ENCODE data around the gene OR2AK2. TPM values are rescaled to one million over a fixed set of nuclear protein-coding genes. Genes with fewer than 3 reads are reported as not detected.

The OR2AK2 gene
- total RNA-seq, 1 experiment from 2014 or later, result not detected

DNA sequence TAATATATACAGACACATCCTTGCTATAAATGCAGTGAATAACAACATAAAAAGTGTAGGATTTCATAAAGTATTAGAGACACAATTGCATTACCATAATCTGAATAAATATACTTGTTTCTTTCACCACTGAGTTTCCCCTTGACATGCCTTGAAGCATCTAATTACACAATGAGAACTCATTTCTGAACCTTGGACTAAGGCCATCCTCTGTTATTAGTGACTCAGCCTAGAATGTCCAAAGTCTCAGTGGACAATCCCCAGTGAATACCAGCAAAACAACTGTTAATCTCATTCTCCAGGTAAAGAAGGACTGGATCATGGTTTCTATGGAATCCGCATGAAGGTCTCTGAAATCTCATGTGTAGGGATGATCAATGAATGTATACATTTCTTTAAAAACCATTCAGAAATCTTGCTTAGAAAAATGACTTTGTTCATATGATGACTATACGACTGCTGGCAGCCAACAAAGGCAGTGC, 48.2 kb downstream of the OR2AK2 start, which contains the start of gene OR2L5:
OR2L5 (plus strand) TSS at position 432 of the 482 bp plus-strand sequence. CDS start 8,288 bp downstream, outside the sequence.
- DNase-seq (ENCODE audit: low spot score), result no peak
- in situ Hi-C loops (cut with HindIII; ENCODE audit: low sequenced_read_pairs), result no loop called here

DNA sequence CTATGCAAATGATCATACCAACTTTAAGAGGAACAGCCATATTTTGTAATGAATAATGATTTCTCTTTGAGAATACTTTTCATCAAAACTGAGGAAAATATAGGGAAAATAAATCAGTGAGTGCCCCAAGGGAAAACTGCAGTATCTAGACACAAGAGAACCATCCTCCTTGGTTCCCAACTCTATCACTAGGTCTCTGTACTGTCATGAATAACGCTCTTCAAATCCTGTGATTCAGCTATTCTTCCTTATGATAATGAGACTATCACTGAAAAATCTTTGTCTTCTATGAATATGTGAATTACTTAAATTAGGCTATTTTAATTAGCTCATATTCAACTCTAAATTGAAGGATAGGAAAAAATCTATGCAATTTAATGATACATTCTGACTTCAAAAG, 50.8 kb downstream of the OR2AK2 start:
- in situ Hi-C loops (cut with HindIII; ENCODE audit: low sequenced_read_pairs), result no loop called here
- DNase-seq (ENCODE audit: low spot score), result no peak

Other genes with a start within 250 kb of the OR2AK2 start
- not detected in 2 replicates for gene OR6F1, start 248.6 kb upstream of the OR2AK2 start, total RNA-seq (2014; rRNA removed; shearing (Covaris generic))
- gene OR14K1, start 226.6 kb upstream of the OR2AK2 start, total RNA-seq (2014; rRNA removed; shearing (Covaris generic)), result not detected in 2 replicates
- gene OR14A2, start 217.1 kb upstream of the OR2AK2 start, total RNA-seq (2014; rRNA removed; shearing (Covaris generic)), result not detected in 2 replicates
- not detected in 2 replicates for gene OR1C1, start 204.7 kb upstream of the OR2AK2 start, total RNA-seq (2014; rRNA removed; shearing (Covaris generic))
- gene OR14A16, start 141.1 kb upstream of the OR2AK2 start, total RNA-seq (2014; rRNA removed; shearing (Covaris generic)), result not detected in 2 replicates
- not detected in 2 replicates for gene OR11L1, start 123.3 kb upstream of the OR2AK2 start, total RNA-seq (2014; rRNA removed; shearing (Covaris generic))
- gene TRIM58, start 108.0 kb upstream of the OR2AK2 start, total RNA-seq (2014; rRNA removed; shearing (Covaris generic)), result not detected in 2 replicates
- not detected in 2 replicates for gene OR2W3, start 69.6 kb upstream of the OR2AK2 start, total RNA-seq (2014; rRNA removed; shearing (Covaris generic))
- not detected in 2 replicates for gene OR2T8, start 45.0 kb upstream of the OR2AK2 start, total RNA-seq (2014; rRNA removed; shearing (Covaris generic))
- gene OR2AJ1, start 40.3 kb upstream of the OR2AK2 start, total RNA-seq (2014; rRNA removed; shearing (Covaris generic)), result not detected in 2 replicates
- not detected in 2 replicates for gene OR2L8, start 16.4 kb upstream of the OR2AK2 start, total RNA-seq (2014; rRNA removed; shearing (Covaris generic))
- not detected in 2 replicates for gene OR2L5, start 48.4 kb downstream of the OR2AK2 start, total RNA-seq (2014; rRNA removed; shearing (Covaris generic))
- gene OR2L2, start 64.8 kb downstream of the OR2AK2 start, total RNA-seq (2014; rRNA removed; shearing (Covaris generic)), result not detected in 2 replicates
- not detected in 2 replicates for gene OR2L3, start 81.6 kb downstream of the OR2AK2 start, total RNA-seq (2014; rRNA removed; shearing (Covaris generic))
- not detected in 2 replicates for gene OR2L13, start 130.0 kb downstream of the OR2AK2 start, total RNA-seq (2014; rRNA removed; shearing (Covaris generic))
- not detected in 2 replicates for gene OR2M5, start 179.9 kb downstream of the OR2AK2 start, total RNA-seq (2014; rRNA removed; shearing (Covaris generic))
- gene OR2M2, start 209.6 kb downstream of the OR2AK2 start, total RNA-seq (2014; rRNA removed; shearing (Covaris generic)), result not detected in 2 replicates
- not detected in 2 replicates for gene OR2M3, start 232.0 kb downstream of the OR2AK2 start, total RNA-seq (2014; rRNA removed; shearing (Covaris generic))

Data from G401 (cell line).